SKM-1 (cell line): Measurements from ENCODE around the gene FCER1G.
A peak's percentile ranks its signal among the peaks of the same experiment; 100 is the strongest.
"Not testable (repeated sequence)": the region's sequence is repeated elsewhere in the genome, so short reads cannot be mapped to it uniquely, and the experiment has no call there.

Experiments used
- DNase-seq: peaks from one replicate; lab custom pipeline; 2025; ENCODE audit not compliant: unreplicated experiment; lab: John Stamatoyannopoulos, UW

The FCER1G gene

DNA sequence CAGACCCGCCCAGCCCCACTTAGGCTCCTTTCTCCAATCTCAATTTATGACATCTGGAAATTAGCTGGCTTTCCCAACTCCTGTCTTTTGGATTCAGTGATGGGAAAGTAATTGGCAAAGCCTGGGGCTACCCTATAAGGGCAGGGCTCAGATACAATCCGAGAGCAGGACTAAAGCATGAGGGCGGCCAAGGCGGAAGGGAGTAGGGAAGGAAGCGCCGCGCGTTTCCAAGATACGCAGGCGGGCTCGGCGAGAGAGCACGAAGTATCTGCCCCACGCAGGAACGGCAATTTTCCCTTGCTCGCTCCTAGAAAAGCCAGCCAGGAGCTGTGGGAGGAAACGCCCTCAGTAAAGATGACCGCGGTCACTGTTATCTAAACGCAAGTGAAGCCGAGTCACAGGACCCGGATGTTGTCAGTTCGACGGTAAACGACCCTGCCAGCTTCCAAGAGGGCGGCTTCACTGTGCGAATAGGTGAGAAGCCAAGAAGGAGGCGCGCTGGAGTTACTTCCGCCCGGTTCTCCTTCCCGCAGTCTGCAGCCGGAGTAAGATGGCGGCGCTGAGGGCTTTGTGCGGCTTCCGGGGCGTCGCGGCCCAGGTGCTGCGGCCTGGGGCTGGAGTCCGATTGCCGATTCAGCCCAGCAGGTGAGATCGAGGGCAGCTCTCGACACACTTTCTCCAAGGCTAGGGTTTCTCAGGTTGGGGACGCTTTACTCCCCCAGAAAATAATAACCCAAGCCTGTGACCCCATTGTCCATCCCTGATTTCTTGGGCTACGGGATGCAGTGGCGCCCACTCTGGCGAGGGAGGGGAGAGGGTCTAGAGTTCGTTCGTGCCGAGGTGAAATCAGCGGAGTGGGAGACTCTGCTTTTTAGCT, 13.0 kb upstream of the FCER1G start, which contains the start of gene NDUFS2:
TSS of gene NDUFS2 (plus strand) at position 532 of the 877 bp plus-strand sequence. CDS start at position 551, 19 bp downstream.
- DNase-seq = peak; percentile 99

DNA sequence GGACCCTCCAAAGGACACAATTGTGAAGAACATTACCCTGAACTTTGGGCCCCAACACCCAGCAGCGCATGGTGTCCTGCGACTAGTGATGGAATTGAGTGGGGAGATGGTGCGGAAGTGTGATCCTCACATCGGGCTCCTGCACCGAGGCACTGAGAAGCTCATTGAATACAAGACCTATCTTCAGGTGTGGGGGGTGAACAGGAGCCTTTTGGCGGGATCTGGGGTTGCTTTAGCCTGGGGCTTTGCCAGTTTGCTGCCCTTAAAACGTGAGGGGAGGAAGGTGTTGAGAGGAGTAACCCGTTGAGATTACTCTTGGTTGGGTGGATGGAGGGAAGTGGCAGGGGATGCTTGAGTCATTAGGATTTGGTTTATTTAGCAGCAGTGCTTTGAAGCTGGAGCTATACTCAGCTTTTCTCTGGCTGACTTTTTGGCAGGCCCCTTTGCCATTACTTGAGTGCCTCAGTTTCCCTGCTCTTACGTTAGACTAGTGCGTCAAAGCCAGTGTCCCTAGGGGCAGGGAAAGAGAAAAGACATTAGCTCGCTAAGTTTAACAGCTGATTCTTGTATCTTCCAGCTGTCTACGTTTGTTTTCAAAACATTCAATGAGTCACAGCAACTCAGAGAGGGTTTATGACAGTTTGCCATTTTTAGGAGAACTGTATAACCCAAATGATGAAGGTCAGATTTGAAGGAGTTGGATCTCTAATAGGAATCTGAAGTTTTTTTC, 8.5 kb upstream of the FCER1G start:
- no peak for DNase-seq

DNA sequence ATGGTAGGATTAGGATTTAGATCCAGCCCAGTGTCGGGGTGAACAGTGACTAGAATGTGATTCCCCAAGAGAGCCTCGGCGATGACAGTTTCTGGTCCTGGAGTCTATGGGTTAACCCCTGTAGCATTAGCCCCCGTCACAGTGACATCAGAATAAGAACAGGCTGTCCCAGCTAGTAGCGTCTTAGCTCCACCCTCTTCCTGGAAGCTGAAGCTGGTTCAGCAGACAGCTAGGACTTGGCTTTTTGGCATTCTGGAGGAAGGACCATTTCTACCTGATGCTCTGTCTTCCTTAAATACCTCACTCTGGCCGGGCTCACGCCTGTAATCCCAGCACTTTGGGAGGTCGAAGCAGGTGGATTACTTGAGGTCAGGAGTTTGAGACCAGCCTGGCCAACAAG, 7.9 kb upstream of the FCER1G start:
- DNase-seq = no peak

DNA sequence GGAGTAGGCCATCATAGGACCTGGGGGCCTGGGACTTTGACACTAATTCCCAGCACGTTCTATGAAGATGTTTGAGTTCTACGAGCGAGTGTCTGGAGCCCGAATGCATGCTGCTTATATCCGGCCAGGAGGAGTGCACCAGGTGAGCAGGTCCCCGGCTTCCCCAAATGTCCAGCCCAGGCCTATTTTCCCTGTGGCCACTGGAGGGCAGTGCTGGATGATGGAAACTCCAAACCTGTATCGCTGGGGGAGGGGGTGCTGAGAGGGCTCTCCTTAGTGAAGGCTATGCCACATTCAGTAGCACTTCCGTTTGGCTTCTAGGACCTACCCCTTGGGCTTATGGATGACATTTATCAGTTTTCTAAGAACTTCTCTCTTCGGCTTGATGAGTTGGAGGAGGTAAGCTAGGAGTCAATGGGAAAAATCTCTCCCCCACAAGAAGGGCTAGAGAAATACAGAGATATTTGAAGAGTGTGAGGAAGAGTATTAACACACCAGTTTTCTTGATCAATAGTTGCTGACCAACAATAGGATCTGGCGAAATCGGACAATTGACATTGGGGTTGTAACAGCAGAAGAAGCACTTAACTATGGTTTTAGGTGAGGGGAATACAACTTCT, 5.2 kb upstream of the FCER1G start:
- DNase-seq = peak; percentile 83

DNA sequence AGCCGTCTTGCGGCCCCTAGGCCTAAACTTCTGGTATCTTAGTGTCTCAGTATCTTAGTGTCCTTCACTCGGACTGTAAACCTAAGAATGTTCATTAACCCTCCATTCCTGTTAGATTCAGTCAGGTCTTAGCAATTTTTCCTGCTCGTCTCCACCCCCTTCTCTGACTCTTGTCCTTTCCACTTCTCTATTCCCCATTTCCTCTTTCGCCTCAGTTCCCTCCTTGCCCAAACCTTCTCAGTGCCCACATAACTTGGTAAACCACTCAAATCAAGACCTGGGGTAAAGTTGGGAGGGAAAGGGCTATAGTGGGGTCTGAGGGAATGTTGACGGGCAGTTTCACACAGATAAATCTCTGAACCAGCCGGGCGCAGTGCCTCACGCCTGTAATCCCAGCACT, 726 bp upstream of the FCER1G start:
- peak; percentile 75 for DNase-seq

DNA sequence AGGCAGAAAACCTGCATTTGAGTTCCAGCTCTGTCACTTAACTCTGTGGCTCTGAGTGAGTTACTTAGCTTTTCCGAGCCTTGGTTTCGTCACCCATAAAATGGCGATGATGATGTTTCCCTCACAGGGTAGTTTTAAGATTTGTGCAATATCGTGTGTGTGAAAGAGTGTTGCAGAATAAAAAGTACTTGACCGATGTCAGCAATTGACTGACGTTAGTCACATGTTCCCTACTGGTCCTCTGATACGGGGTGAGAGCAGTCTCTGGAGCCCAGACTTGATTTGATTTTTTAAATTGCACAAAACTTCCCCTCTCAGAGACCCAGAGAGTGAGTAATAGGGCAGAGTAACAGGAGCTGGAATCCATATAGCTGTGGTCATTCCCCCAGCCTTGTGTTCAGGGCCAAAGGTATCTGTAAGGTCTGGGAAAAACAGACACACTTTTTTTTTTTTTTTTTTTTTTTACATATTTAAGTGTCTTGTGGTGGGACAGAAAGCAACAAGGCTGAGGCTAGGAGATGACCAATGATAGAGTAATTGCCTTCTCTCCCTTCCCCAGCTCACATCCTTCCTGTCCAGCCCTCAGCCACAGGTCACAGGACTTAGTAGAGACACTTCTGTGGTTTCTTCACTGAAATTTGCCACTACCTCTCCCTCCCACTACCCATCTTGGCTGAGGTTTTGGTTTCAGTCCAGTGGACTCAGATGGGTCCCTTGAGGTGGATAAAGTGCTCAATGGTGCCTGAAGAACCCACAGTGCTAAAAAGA, 2.0 kb downstream of the FCER1G start:
- peak; percentile 97 for DNase-seq

DNA sequence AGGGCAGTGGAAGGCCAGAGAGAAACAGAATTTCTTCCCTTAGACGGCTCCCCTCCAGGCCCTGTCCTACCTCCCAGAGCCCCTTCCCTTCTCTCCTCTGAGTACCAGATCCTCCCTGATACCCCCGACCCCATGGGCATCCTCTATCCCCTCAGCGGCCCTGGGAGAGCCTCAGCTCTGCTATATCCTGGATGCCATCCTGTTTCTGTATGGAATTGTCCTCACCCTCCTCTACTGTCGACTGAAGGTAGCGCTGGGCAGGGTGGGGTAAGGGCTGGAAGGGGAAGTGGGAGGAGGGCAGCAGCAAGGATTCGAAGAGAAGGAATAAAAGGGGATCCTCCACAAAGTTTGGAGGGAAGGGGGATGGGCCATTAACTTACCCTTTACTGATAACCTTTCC, 2.7 kb downstream of the FCER1G start:
- no peak for DNase-seq

DNA sequence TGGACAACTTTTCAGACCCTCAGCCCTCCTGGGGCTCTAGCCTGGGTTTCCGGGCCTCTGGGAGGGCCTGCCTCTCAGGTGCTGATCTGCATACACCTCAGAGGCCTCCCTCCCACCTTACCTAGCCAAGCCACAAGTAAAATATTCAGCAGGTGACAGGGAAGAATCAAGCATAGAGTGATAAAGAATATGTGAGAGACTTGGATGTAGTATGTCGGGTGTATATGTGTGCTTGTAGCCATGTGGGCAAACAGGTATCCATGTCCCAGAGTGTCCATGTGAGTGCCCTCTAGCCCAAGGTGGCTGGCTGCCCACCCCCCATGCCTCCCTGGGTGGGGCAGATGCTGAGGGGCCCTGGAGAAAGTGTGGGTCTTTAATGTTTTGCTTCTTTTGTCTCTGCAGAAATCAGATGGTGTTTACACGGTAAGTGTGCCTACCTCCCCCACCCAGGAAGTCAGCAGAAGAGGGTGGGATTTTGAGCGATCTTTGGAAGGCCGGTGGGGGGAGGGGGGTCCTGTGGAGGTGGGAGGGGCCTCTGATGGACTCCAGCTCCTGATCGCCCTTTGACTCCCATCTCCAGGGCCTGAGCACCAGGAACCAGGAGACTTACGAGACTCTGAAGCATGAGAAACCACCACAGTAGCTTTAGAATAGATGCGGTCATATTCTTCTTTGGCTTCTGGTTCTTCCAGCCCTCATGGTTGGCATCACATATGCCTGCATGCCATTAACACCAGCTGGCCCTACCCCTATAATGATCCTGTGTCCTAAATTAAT, 3.4 kb downstream of the FCER1G start:
- no peak for DNase-seq

DNA sequence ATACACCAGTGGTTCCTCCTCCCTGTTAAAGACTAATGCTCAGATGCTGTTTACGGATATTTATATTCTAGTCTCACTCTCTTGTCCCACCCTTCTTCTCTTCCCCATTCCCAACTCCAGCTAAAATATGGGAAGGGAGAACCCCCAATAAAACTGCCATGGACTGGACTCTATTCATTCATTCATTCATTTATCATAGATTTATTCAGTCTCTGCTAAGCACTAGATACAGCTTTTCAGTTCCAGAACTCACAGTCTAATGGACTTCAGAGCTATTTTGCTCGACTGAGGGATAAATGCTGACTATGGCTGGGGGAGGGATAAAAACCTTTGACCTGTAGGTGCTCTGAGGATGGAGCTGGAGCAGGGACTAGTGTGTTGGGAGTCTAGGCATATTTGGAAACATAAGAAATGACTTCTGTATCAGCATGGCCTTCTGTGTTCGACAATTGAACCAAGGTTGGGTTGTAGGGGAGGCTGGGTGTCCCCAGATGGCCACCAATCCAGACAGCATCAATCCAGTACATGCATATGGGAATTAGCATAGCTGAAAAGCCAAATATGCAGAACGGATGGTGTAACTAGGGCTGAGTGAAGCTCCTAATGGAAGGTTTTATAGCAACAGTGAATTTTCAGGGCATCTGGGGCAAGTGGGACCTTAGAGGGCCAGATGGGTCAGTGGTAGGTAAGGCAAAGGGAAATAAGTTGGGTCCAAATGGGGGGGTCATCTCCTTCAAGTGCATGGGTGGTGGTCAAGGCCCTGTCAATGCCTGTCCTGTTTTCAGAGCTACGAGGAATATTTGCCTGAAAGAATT, 4.2 kb downstream of the FCER1G start:
- DNase-seq = no peak

DNA sequence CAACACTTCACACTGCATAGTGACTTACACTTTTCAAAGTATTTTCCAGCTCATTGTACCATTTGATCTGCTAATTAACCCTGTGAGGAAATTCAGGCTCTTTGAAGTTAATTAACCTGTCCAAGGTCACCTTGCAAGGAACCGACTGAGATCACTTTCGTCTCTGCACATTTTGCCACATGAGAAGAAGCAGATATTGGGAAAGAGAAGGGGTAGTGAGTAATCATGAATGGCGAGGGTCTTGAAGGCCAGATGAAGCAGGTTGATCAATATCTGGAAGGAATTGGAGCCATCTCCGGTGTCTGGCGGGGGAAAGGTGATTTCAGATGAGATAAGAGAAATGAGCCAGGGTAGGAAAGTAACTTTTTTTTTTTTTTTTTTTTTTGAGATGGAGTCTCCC, 4.9 kb downstream of the FCER1G start:
- DNase-seq = no peak

DNA sequence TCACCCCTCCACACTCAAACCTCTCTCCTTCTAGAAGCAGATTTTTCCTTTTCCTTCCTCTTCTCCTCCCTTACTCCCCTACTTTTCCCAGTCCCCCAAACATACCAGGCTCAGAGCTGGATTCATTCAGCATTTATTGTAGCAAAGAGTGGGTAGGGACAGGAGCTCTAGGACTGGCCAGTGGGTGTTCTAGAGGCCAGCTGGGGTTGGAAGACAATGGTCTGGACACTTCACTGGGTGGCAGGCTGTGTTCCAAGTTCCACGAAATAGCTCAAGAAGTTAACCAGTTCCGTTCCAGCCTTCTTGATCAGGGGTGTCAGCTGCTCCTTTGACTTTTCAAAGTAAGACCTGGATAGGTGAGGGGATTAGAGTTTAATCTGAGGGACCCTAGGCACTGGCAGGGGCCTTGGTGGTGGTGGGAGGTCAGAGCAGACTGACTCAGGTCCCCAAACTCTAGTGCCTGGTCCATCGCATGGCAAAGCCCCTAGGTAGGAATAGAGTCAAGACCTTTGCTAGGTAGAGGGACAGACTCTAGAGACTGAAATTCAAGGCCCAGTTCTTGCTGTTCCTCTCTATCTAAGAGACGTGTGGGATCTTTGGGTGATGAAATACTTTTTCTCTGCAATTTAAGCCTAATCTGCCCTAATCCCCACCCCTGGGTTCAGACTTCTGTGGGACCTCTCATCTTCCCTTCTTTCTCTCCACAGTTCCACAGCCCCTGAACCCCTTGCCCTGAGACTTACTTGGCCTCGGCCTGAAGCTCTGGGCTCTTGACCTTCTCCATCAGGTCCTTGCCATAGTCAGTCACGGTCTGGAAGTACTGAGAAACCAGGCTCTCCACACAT, 7.3 kb downstream of the FCER1G start:
- no peak for DNase-seq

DNA sequence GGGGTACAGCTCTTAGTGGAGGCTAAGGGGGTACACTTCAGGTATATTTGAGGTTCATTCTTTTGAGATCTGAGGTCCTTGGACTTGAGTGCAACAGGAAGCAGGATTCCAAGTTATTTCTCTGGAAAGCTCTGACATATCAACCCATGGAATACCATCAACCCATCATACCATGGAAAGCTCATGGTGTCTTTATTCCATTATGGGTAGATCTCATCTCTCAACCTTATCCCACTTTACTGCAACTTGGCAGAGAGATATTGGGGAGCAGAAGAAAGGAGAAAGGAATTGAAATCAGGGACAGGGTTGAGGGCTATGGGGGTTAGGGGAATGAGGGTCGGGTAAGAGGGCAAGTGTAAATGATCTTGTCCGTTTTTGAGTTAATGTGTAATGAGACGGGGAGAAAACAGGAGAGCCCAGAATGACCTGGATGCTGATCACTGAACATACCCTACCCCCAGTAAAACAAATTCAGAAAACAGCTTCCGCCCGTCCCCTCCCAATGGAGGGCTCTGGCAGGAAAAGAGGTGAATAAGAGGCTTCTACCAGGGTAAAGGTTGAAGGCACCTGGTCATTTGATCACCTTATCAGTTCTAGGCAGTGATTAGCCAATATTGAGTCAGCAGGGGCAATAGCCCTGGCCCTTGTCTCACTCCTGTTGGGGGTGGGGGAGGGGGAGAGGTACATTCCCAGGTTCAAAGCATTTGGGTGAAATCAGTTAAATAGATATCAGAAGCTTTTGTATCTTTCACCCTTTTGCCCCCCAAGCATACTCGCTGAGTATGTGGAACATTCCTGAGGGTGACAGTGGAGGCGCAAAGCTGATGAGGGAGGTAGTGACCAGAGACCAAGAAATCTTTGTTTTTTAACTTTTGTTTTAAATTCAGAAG, 9.0 kb downstream of the FCER1G start:
- DNase-seq = no peak

DNA sequence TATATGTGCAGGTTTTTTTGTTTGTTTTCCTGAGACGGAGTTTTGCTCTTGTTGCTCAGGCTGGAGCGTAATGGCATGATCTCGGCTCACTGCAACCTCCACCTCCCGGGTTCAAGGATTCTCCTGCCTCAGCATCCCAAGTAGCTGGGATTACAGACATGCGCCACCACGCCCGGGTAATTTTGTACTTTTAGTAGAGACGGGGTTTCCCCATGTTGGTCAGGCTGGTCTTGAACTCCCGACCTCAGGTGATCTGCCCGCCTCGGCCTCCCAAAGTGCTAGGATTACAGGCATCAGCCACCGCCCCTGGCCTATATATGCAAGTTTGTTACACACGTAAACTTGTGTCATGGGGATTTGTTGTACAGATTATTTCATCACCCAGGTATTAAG, 9.6 kb downstream of the FCER1G start:
- not testable (repeated sequence) for DNase-seq

DNA sequence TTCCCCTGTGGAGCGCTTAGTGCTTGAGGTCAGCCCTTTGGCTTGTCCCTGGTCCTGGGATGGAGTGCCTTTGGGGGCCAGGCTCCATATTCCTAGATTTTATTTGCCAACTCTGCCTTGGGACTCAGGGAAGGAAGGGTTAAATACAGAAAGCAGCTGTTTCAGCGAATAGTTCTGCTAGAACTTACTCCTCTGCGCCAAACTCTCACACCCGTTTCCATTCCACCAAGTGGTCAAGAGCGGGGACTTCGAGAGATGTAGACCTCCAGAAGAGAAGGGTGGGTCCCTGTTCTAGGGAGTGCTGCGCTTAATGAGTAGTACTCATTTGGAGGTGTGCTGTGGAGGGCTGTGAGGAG, 10.1 kb downstream of the FCER1G start:
- DNase-seq = no peak

DNA sequence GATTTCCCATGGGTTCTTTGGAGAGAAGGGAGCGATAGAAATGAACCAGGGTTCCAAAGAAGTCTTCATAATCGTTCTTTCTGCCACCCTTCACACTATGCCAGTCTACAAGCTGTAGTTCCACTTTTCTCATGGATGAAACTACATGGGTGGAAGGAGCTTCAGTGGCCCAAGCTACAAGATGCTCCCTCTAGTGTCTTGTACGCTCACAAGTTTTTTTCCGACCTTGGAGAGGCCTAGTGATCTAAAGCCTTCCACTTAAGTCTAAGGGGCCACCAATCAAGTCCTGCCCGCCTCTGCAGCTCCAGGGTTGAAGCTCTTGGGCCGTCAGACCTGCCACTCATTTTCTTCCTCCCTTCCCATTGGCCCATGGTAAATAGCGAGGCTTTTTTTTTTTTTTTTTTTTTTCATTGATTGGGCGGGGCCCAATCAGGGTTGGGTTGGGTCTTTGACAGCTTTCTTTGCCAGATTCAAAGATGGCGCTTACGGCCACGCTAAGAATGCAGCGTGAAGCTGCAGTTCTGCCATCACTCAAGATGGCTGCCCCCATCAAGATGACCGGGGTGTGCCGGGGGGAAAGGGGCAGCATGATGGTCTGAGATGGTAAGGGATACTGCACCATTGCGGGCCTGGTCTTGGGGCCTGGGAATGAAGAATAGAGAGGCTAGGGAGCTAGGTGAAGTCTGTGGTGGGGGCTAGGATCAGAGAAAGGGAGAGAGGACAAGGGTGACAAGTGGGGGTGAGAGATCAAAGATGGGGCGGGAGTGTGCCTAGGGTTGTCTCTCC, 10.6 kb downstream of the FCER1G start, which contains the start of gene TOMM40L:
TSS of gene TOMM40L (plus strand) at position 527 of the 786 bp plus-strand sequence. CDS start 430 bp downstream, outside the sequence.
- DNase-seq = peak; percentile 100

DNA sequence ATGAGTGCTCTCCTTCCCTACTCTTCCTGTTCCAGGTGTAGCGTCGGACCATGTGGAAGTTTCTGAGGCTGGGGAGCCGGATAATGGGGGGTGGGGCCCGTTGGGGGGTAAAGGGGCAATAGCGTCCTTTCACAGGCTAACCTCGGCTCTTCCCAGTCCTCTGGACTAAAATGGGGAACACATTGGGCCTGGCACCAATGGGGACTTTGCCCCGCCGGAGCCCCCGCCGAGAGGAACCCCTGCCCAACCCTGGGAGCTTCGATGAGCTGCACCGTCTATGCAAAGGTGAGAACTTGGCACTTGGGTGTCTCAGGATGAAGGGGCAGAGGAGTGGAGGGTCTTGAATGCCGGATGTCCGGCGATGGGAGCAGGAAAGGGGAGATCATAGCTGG, 11.2 kb downstream of the FCER1G start:
- no peak for DNase-seq

DNA sequence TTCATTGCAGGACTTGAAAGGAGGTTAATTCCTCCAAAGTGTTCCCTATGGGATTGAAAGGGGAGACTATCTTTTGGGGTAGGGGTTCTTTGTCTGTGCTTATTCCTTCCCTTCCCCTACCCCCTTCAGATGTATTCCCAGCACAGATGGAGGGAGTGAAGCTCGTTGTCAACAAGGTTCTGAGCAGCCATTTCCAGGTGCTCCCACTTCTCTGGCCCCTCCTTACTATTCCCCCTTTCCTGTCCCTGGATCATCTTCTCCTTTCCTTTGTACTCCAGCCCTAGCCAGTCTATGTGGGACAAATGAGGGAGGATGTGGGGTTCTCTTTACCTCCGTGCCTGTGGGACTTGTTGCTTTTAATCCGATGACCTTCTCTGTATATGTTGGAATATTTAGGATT, 11.7 kb downstream of the FCER1G start:
- DNase-seq = no peak
